SK-N-MC (cell line): ENCODE results near the gene PAK5.

Experiments used
- EZH2 ChIP-seq: fragments of 200-600 bp; sonication (generic); IDR thresholded peaks from one replicate; pipeline ENCODE4 v1.6.1; 2017; ENCODE audit warnings: antibody characterized with exemption
- POLR2AphosphoS5 ChIP-seq: IDR thresholded peaks from 2 replicates; pipeline ENCODE4 v1.6.1; 2012; ENCODE audit warnings: mild to moderate bottlenecking, low read depth, low read length, borderline replicate concordance

DNA sequence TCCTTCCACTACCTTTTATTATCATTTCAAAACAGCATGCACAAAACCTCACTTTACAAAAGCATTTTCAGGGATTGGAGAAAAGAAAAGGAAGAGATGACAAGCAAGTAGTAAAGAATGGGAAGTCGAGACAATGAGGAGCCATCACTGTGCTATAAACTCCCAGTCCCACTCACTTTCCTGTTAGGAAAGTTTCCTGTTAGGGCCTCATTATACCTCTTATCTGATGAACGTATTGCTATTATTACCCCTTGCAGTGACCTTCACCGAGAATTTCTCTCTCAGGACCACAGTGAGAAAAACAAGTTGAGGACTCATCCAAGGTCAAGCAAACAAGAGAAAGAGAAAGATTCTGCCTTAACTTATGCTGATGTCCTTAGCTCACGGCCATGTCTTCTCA is 295.7 kb downstream of the PAK5 start:
- TF ChIP-seq EZH2, result no peak
- TF ChIP-seq POLR2AphosphoS5, result no peak
